ENCODE data around the gene LRRC3C.

- TF ChIP-seq CTCF (IDR thresholded peaks at IDR 0.05; ENCODE audit: poor library complexity) (no peak), EZH2 (IDR thresholded peaks at IDR 0.05; ENCODE audit: borderline replicate concordance) (no peak), EZH2phosphoT487 (IDR thresholded peaks at IDR 0.05; ENCODE audit: low read depth, severe bottlenecking, unreplicated experiment) (no peak)
Measured at GRCh38 chr17:39898088-39898487, 29.4 kb upstream of the LRRC3C start.

All from hepatocyte (in vitro differentiated cells).